MM.1S (cell line): Measurements from ENCODE around the gene ZXDC.

Experiments
- EZH2phosphoT487 ChIP-seq: fragments of 300-600 bp; sonication (generic); IDR thresholded peaks from 2 replicates; pipeline ENCODE4 v1.6.1; 2018; ENCODE audit warnings: antibody characterized with exemption, low read length
- TF ChIP-seq, protein P1 (sequence below): fragments of 300-600 bp; sonication (generic); IDR thresholded peaks from 2 replicates; pipeline ENCODE4 v1.5.1; 2016; ENCODE audit warnings: antibody characterized with exemption, low read length, mixed read lengths

DNA sequence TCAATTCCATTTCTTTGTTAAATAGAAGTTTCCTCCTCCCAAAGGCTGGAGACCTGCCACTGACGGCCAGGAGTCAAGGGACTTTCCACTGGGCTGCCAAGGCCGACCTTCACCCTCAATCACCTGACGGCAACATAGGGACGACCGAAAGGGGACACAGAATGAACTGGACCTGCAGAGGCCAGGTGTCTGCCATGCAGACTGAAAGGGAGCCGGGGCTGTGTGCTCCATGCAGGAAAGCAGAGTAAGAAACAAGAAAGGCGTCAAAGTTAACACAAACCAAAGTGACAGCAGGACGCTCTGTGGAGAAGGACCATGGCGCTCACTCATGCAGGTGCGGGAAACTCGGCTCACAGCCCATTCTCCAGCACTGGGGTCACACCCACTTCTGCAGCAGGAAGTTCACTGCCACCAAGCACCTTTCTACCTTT is 26.1 kb downstream of the ZXDC start:
- TF ChIP-seq, protein P1, sequence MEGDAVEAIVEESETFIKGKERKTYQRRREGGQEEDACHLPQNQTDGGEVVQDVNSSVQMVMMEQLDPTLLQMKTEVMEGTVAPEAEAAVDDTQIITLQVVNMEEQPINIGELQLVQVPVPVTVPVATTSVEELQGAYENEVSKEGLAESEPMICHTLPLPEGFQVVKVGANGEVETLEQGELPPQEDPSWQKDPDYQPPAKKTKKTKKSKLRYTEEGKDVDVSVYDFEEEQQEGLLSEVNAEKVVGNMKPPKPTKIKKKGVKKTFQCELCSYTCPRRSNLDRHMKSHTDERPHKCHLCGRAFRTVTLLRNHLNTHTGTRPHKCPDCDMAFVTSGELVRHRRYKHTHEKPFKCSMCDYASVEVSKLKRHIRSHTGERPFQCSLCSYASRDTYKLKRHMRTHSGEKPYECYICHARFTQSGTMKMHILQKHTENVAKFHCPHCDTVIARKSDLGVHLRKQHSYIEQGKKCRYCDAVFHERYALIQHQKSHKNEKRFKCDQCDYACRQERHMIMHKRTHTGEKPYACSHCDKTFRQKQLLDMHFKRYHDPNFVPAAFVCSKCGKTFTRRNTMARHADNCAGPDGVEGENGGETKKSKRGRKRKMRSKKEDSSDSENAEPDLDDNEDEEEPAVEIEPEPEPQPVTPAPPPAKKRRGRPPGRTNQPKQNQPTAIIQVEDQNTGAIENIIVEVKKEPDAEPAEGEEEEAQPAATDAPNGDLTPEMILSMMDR, result no peak
- TF ChIP-seq EZH2phosphoT487, result no peak
